ENCODE measurements around the gene GABPA. TPM values are rescaled to one million over a fixed set of nuclear protein-coding genes. Genes with fewer than 3 reads are reported as not detected.

GABPA gene
- total RNA-seq, 1 experiment from 2014 or later: 24.8 TPM

- Mint-ChIP-seq H3K4me3 (peak overlapping the region; percentile 100), H3K4me1 (peaks cover 19% of the 10 kb centered on the region), H3K9me3 (no peaks in the 10 kb centered on the region), H3K36me3 (peaks cover 11% of the 10 kb centered on the region), H3K27ac (peak overlapping the region; percentile 100), H3K27me3 (ENCODE audit: low read depth) (no peaks in the 10 kb centered on the region)
- TF ChIP-seq GRHL2 (CRISPR knock-in tag; IDR thresholded peaks at IDR 0.05; ENCODE audit: insufficient replicate concordance, severe bottlenecking) (no peak), ZNF219 (CRISPR knock-in tag; IDR thresholded peaks at IDR 0.05; ENCODE audit: borderline replicate concordance) (no peak), PREB (CRISPR knock-in tag; IDR thresholded peaks at IDR 0.05; ENCODE audit: borderline replicate concordance) (no peak), CDX4 (CRISPR knock-in tag; IDR thresholded peaks at IDR 0.05; ENCODE audit: borderline replicate concordance) (no peak), SMAD3 (CRISPR knock-in tag; IDR thresholded peaks at IDR 0.05; ENCODE audit: borderline replicate concordance) (no peak), NFATC4 (CRISPR knock-in tag; IDR thresholded peaks at IDR 0.05) (no peak), ZSCAN18 (CRISPR knock-in tag; IDR thresholded peaks at IDR 0.05) (no peak), FOXK1 (CRISPR knock-in tag; IDR thresholded peaks at IDR 0.05) (no peak), ZNF425 (CRISPR knock-in tag; conservative IDR thresholded peaks at IDR 0.05) (no peak), TEAD4 (CRISPR knock-in tag; IDR thresholded peaks at IDR 0.05) (no peak), ZNF671 (CRISPR knock-in tag; IDR thresholded peaks at IDR 0.05) (no peak)
- TF ChIP-seq, protein P1, sequence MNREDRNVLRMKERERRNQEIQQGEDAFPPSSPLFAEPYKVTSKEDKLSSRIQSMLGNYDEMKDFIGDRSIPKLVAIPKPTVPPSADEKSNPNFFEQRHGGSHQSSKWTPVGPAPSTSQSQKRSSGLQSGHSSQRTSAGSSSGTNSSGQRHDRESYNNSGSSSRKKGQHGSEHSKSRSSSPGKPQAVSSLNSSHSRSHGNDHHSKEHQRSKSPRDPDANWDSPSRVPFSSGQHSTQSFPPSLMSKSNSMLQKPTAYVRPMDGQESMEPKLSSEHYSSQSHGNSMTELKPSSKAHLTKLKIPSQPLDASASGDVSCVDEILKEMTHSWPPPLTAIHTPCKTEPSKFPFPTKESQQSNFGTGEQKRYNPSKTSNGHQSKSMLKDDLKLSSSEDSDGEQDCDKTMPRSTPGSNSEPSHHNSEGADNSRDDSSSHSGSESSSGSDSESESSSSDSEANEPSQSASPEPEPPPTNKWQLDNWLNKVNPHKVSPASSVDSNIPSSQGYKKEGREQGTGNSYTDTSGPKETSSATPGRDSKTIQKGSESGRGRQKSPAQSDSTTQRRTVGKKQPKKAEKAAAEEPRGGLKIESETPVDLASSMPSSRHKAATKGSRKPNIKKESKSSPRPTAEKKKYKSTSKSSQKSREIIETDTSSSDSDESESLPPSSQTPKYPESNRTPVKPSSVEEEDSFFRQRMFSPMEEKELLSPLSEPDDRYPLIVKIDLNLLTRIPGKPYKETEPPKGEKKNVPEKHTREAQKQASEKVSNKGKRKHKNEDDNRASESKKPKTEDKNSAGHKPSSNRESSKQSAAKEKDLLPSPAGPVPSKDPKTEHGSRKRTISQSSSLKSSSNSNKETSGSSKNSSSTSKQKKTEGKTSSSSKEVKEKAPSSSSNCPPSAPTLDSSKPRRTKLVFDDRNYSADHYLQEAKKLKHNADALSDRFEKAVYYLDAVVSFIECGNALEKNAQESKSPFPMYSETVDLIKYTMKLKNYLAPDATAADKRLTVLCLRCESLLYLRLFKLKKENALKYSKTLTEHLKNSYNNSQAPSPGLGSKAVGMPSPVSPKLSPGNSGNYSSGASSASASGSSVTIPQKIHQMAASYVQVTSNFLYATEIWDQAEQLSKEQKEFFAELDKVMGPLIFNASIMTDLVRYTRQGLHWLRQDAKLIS (CRISPR knock-in tag; IDR thresholded peaks at IDR 0.05; ENCODE audit: borderline replicate concordance): no peak
- TF ChIP-seq, protein P2, sequence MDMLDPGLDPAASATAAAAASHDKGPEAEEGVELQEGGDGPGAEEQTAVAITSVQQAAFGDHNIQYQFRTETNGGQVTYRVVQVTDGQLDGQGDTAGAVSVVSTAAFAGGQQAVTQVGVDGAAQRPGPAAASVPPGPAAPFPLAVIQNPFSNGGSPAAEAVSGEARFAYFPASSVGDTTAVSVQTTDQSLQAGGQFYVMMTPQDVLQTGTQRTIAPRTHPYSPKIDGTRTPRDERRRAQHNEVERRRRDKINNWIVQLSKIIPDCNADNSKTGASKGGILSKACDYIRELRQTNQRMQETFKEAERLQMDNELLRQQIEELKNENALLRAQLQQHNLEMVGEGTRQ (CRISPR knock-in tag; IDR thresholded peaks at IDR 0.05): no peak
- TF ChIP-seq, protein P3, sequence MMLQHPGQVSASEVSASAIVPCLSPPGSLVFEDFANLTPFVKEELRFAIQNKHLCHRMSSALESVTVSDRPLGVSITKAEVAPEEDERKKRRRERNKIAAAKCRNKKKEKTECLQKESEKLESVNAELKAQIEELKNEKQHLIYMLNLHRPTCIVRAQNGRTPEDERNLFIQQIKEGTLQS (CRISPR knock-in tag; conservative IDR thresholded peaks at IDR 0.05): no peak
- no peak for ATAC-seq
- DNase-seq (ENCODE audit: low spot score): peak; percentile 16
- CTCF ChIA-PET: interaction anchor here (1.5 kb wide), 2 partner anchors 68 to 128 kb away, joined by 3 read pairs; no protein-coding TSS in a partner anchor
- POLR2A ChIA-PET: interaction anchor here (0.7 kb wide), 1 partner anchor 126 kb away, joined by 3 read pairs; no protein-coding TSS in a partner anchor
Observed at GRCh38 chr21:25733859-25734653, 716 bp upstream of the GABPA start.
